ENCODE results near the gene SEC16A. TPM values are rescaled to one million over a fixed set of nuclear protein-coding genes. Genes with fewer than 3 reads are reported as not detected.

The SEC16A gene
- 100 to 1,000 TPM in 1 of 2 donors, 10 to 100 TPM in 1; 90.4 to 103 TPM for total RNA-seq
- polyA plus RNA-seq (ENCODE audit: insufficient read depth, low read depth, low replicate concordance) = 67.8 TPM
- long read RNA-seq, donor 1, partial matches to known transcripts = 19 of 19 reads
- long read RNA-seq, donor 1, other reads (novel, unspliced or antisense) = 0 of 19 reads
- long read RNA-seq, donor 2, partial matches to known transcripts = 0 of 15 reads
- long read RNA-seq, donor 2, other reads (novel, unspliced or antisense) = 14 of 15 reads

DNA sequence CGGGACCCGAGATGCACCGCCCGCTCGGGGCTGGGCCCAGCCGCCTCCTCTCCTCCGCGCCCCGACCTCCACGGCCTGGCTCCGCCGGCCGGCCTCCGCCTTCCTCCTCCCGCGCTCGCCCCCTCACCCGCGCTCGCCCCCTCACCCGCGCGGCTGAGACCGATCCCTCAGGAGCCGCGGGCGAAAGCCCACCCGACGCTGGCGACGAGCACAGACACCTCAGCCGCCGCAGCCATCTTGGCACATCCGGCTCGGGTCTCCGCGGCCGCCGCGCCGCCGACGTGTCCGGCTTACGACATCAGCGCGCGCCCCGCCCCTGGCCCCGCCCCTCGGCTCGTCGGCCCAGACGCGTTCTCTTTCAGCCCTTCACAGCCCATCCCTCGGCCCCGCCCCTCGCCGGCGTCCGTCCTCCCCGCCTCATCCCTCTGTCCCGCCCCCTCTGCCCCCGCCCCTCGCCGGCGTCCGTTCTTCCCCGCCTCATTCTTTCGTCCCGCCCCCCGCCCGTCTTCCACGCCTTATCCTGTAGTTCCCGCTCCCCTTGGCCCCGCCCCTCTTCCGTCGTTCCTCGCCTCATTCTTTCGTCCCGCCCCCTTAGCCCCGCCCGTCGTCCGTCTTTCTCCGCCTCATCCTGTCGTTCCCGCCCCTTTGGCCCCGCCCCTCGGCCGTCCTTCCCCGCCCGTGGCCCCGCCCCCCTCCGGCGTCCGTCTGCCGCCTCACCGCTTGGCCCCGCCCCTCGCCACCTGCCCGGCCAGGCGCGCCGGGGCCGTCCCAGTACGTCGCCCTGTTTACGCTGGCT lies at the start of gene SEC16A:
Gene SEC16A, minus strand, starts transcription at position 248 of the 796 bp plus-strand sequence. CDS start 5,425 bp downstream, outside the sequence.
- Histone ChIP-seq H3K27me3 (no peaks in the 10 kb centered on the region), H3K4me3 (peak within 1 kb of the TSS; percentile 95 to 100), H3K9me3 (no peaks in the 10 kb centered on the region), H3K4me1 (peaks cover 26% of the 10 kb centered on the region), H3K36me3 (ENCODE audit: low read depth, missing control alignments) (no peaks in the 10 kb centered on the region), H3K27ac (peak within 1 kb of the TSS; percentile 97 to 100)
- TF ChIP-seq POLR2A (IDR thresholded peaks at IDR 0.05) = peak; percentile 26
- TF ChIP-seq CTCF (IDR thresholded peaks at IDR 0.05) = no peak
- intact Hi-C loops (cut with DNase I; ENCODE audit: low total_unique reads) = no loop called here
- peak; percentile 100 for DNase-seq
- WGBS, 2 donors = 1 to 2% methylated on average over 50 to 104 of the region's 109 CpGs

DNA sequence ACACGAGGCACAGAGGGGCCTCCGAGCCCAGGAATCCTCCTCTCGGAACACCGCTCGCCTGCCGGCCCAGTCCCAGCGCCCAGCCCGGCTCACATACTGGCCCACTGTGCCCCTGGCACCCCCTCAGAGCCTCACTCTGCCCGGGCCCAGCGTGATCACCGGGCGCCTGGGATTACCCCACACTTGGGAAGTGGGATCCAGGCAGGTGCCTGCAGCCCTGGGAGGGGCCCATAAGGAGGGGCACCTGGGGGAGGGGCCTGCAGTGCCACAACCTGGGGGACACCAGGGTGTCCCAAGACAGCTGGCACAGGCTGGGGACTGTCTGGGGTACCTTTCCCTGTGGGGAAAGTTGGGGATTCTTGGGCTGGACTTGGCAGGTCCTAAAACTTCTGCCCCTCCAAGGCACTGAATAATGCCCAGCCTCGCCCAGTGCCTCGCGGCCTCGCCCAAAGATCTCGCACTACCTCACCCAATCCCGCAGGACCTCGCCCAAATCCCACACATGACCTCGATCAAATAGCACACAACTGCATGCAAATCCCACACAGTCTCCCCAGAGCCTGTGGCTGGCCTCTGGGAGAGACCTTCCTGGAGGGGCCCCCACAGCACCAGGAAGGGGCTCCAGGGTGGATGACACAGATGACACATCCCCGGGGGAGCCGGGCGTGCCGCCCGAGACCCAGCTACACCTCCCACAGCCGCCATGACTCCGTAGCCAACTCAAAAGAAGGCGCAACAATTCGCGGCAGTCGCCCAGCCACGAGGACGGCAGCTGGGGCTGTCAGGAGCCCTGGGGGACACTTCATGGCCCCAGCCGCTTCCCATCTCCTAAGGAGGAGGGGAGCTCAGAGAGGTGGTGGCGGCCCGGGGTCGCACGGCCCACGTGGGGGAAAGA lies 49.3 kb upstream of the SEC16A start:
- 90 to 92% methylated on average over 30 to 38 of the region's 39 CpGs for WGBS, 2 donors

GRCh38 chr9:136531186-136531903 lies 48.5 kb upstream of the SEC16A start:
- 85% methylated on average over 13 to 37 of the region's 37 CpGs for WGBS, 2 donors
- intact Hi-C loops (cut with DNase I; ENCODE audit: low total_unique reads) = no loop called here
- Histone ChIP-seq H3K36me3 (ENCODE audit: low read depth, missing control alignments) (no peaks in the 10 kb centered on the region), H3K27ac (no peak overlapping the region), H3K9me3 (no peaks in the 10 kb centered on the region), H3K4me1 (peaks cover 4% of the 10 kb centered on the region), H3K4me3 (no peak overlapping the region), H3K27me3 (no peaks in the 10 kb centered on the region)
- TF ChIP-seq POLR2A (IDR thresholded peaks at IDR 0.05) (no peak), CTCF (IDR thresholded peaks at IDR 0.05) (no peak)
- DNase-seq = no peak

More for the DNA sequence above, 49.3 kb upstream of the SEC16A start:
- Histone ChIP-seq H3K36me3 (ENCODE audit: low read depth, missing control alignments) (no peaks in the 10 kb centered on the region), H3K27ac (no peak overlapping the region), H3K27me3 (no peaks in the 10 kb centered on the region), H3K9me3 (no peaks in the 10 kb centered on the region), H3K4me1 (peaks cover 4% of the 10 kb centered on the region), H3K4me3 (no peak overlapping the region)
- TF ChIP-seq POLR2A (IDR thresholded peaks at IDR 0.05) (no peak), CTCF (IDR thresholded peaks at IDR 0.05) (no peak)
- intact Hi-C loops (cut with DNase I; ENCODE audit: low total_unique reads) = no loop called here
- DNase-seq = no peak

DNA sequence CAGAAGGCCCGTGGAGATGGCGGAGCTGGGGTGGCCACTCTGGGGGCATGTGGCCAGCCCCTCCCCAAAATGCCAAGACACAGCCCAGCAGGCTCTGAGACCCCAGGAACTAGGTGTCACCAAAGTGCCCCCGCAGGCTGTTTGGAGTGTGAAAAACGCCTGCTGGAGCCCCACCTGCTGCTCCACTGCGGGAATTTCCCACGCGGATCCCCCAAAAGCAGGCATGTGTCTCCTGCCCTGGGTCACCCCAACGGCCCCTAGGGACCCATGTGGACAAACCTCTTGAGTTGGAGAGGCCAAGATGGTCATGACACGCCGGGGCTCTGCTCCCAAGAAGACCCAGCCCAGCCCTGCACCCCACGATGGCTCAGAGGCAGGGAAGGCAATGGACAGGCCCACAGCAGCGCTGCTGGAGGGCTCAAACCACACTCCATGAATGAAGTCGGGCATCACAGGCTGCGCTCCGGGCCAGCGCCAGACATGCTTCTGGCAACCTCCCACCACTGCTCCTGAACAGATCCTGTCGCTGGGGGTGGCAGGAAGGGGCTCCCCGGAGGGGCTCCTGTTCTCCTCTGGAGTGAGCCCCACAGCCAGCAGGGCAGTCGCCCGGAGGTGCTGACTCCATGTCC lies 47.7 kb upstream of the SEC16A start:
- Histone ChIP-seq H3K9me3 (no peaks in the 10 kb centered on the region), H3K4me3 (no peak overlapping the region), H3K27me3 (no peaks in the 10 kb centered on the region), H3K27ac (no peak overlapping the region), H3K4me1 (peaks cover 4% of the 10 kb centered on the region), H3K36me3 (ENCODE audit: low read depth, missing control alignments) (no peaks in the 10 kb centered on the region)
- WGBS, 2 donors = 70 to 78% methylated on average over 10 to 20 of the region's 20 CpGs
- DNase-seq = no peak
- intact Hi-C loops (cut with DNase I; ENCODE audit: low total_unique reads) = no loop called here
- no peak for TF ChIP-seq CTCF (IDR thresholded peaks at IDR 0.05)
- TF ChIP-seq POLR2A (IDR thresholded peaks at IDR 0.05) = no peak
